DOHH2 (cell line): Measurements from ENCODE around the gene NSUN6.

Experiments used
- CTCF ChIP-seq: fragments of 200-600 bp; sonication (generic); IDR thresholded peaks from one replicate; pipeline ENCODE4 v1.5.1; 2014; ENCODE audit warnings: antibody characterized with exemption, mild to moderate bottlenecking, low read depth, low read length; ENCODE audit not compliant: poor library complexity, severe bottlenecking
- EZH2phosphoT487 ChIP-seq: fragments of 200-600 bp; sonication (generic); IDR thresholded peaks from 2 replicates; pipeline ENCODE4 v1.6.1; 2017; ENCODE audit warnings: borderline replicate concordance, mild to moderate bottlenecking, antibody characterized with exemption, low read length, moderate library complexity, mixed read lengths

- TF ChIP-seq CTCF: no peak
- no peak for TF ChIP-seq EZH2phosphoT487
Measured at GRCh38 chr10:18505456-18506118, 145.8 kb downstream of the NSUN6 start.
